B cell (primary cell): ENCODE measurements around the gene SORT1.
"Not testable (repeated sequence)": the region's sequence is repeated elsewhere in the genome, so short reads cannot be mapped to it uniquely, and the experiment has no call there.

Source experiments
- CTCF ChIP-seq: fragments of 200-600 bp; IDR thresholded peaks from one replicate; pipeline ENCODE4 v1.8.0; 2022; ENCODE audit warnings: antibody characterized with exemption, mild to moderate bottlenecking
- EZH2 ChIP-seq: IDR thresholded peaks from 2 replicates; pipeline ENCODE4 v1.6.1; 2012; ENCODE audit warnings: borderline replicate concordance, low read depth, mild to moderate bottlenecking, moderate library complexity, low read length; ENCODE audit not compliant: insufficient read depth, poor library complexity, severe bottlenecking

- not testable (repeated sequence) for TF ChIP-seq CTCF, EZH2
Measured at GRCh38 chr1:109373696-109374095, 24.0 kb downstream of the SORT1 start.
